HepG2 (cell line): ENCODE results near the gene GPN1.

Experiments
- CBFB ChIP-seq: sonication (generic); formaldehyde crosslinking; IDR thresholded peaks from 2 replicates; pipeline ENCODE4 v1.4.0; 2020; ENCODE audit warnings: missing genetic modification reagents
- CTCF ChIP-seq: sonication (generic); formaldehyde crosslinking; IDR thresholded peaks from 2 replicates; pipeline ENCODE4 v1.5.0; 2020; ENCODE audit warnings: mild to moderate bottlenecking, missing genetic modification reagents, moderate library complexity
- ELF4 ChIP-seq: sonication (generic); formaldehyde crosslinking; IDR thresholded peaks from 2 replicates; pipeline ENCODE4 v1.5.0; 2020; ENCODE audit warnings: missing genetic modification reagents, mild to moderate bottlenecking, moderate library complexity, borderline replicate concordance
- NR2C2 ChIP-seq: sonication (generic); formaldehyde crosslinking; IDR thresholded peaks from 2 replicates; pipeline ENCODE4 v1.4.0; 2020; ENCODE audit warnings: missing genetic modification reagents, mild to moderate bottlenecking, moderate library complexity, borderline replicate concordance
- POLR2A ChIP-seq, 2 experiments: IDR thresholded peaks; 2 replicates each; pipeline ENCODE4 v1.6.1; 2011; ENCODE audit warnings: low read depth in 2 of 2, low read length in 2 of 2, mild to moderate bottlenecking in 1 of 2, moderate library complexity in 1 of 2; ENCODE audit not compliant: insufficient read depth in 1 of 2
- RAD21 ChIP-seq: fragments of 450-650 bp; formaldehyde crosslinking; IDR thresholded peaks from 2 replicates; pipeline ENCODE4 v1.5.0; 2020; ENCODE audit warnings: mild to moderate bottlenecking
- RFX5 ChIP-seq: IDR thresholded peaks from 2 replicates; pipeline ENCODE4 v1.6.1; 2011; ENCODE audit warnings: low read depth, low read length, improper control_type of control experiment
- SP2 ChIP-seq: sonication (generic); formaldehyde crosslinking; IDR thresholded peaks from 2 replicates; pipeline ENCODE4 v1.5.1; 2020; ENCODE audit warnings: mild to moderate bottlenecking, missing genetic modification reagents
- ZNF7 ChIP-seq: IDR thresholded peaks from 2 replicates; pipeline ENCODE4 v1.6.1; 2016; ENCODE audit warnings: missing biosample characterization, missing genetic modification reagents

GRCh38 chr2:27685577-27685976 is 56.7 kb downstream of the GPN1 start:
- no peak for TF ChIP-seq CTCF (CRISPR knock-in tag)
- TF ChIP-seq RAD21 (CRISPR knock-in tag) = no peak
- no peak for TF ChIP-seq POLR2A (IDR thresholded peaks at IDR 0.05; ENCODE audit: insufficient read depth in 1 of 2, low read depth in 2 of 2, low read length in 2 of 2)
- TF ChIP-seq ZNF7 (CRISPR knock-in tag) = no peak
- no peak for TF ChIP-seq ELF4 (CRISPR knock-in tag)
- TF ChIP-seq CBFB (CRISPR knock-in tag) = no peak
- no peak for TF ChIP-seq NR2C2 (CRISPR knock-in tag)
- no peak for TF ChIP-seq RFX5
- TF ChIP-seq SP2 (CRISPR knock-in tag) = no peak
